GM12878 (cell line): ENCODE results near the gene SCN11A.

Source experiments
- MXI1 ChIP-seq: fragments of 150-350 bp; IDR thresholded peaks from 2 replicates; pipeline ENCODE4 v1.6.1; 2011; ENCODE audit warnings: low read depth, mild to moderate bottlenecking, inconsistent platforms, low read length, improper control_type of control experiment
- ZSCAN29 ChIP-seq: fragments of 450-650 bp; IDR thresholded peaks from 2 replicates; pipeline ENCODE4 v1.6.1; 2017; ENCODE audit warnings: mild to moderate bottlenecking, moderate library complexity
- TF ChIP-seq, protein P1 (sequence below), 3 experiments: IDR thresholded peaks in 2 of 3; conservative IDR thresholded peaks in 1 of 3; 2 replicates each; pipeline ENCODE4 v1.5.1; 2011; ENCODE audit warnings: low read depth in 3 of 3, low read length in 3 of 3, mild to moderate bottlenecking in 3 of 3, control low read depth in 2 of 3, moderate library complexity in 2 of 3, inconsistent platforms in 1 of 3, mixed read lengths in 1 of 3; ENCODE audit not compliant: control insufficient read depth in 2 of 3, insufficient read depth in 1 of 3; ENCODE audit errors: extremely low read depth in 1 of 3

DNA sequence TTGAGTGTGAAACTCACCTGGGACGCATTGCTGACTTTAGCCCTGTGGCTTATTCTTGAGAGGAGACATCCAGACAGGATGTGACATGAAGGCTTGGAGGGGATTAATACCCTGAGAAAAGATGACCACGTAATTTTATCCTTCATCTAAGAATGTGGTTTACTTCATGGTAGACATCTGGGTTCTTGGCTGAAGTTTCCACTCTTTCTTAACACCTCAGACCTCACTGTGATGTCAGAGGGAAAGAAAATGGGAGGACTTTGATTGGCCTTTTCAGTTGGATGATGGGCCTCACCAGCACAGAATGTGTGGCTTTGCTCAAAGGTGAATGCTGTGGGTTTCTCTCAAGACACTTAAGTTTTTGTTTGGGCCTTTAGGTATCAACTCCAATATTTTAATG is 39.2 kb upstream of the SCN11A start:
- TF ChIP-seq ZSCAN29 (no peak), MXI1 (no peak)
- TF ChIP-seq, protein P1, sequence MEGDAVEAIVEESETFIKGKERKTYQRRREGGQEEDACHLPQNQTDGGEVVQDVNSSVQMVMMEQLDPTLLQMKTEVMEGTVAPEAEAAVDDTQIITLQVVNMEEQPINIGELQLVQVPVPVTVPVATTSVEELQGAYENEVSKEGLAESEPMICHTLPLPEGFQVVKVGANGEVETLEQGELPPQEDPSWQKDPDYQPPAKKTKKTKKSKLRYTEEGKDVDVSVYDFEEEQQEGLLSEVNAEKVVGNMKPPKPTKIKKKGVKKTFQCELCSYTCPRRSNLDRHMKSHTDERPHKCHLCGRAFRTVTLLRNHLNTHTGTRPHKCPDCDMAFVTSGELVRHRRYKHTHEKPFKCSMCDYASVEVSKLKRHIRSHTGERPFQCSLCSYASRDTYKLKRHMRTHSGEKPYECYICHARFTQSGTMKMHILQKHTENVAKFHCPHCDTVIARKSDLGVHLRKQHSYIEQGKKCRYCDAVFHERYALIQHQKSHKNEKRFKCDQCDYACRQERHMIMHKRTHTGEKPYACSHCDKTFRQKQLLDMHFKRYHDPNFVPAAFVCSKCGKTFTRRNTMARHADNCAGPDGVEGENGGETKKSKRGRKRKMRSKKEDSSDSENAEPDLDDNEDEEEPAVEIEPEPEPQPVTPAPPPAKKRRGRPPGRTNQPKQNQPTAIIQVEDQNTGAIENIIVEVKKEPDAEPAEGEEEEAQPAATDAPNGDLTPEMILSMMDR (IDR thresholded peaks at IDR 0.05 in 2 of 3, conservative IDR thresholded peaks at IDR 0.05 in 1 of 3; ENCODE audit: control insufficient read depth in 2 of 3, extremely low read depth in 1 of 3, insufficient read depth in 1 of 3, low read depth in 3 of 3, low read length in 3 of 3), result no peak
